H1 (cell line): ENCODE data around the gene TMC3. TPM values are rescaled to one million over a fixed set of nuclear protein-coding genes. Genes with fewer than 3 reads are reported as not detected.

Experiments used
- CHD7 ChIP-seq: fragments of 300-600 bp; sonication (generic); IDR thresholded peaks from 2 replicates; pipeline ENCODE4 v1.7.1; 2012; ENCODE audit warnings: low read length, moderate library complexity, mild to moderate bottlenecking, inconsistent platforms; ENCODE audit not compliant: insufficient replicate concordance
- NANOG ChIP-seq: IDR thresholded peaks from 2 replicates; pipeline ENCODE4 v1.6.1; 2011; ENCODE audit warnings: low read length, low read depth, mild to moderate bottlenecking, inconsistent platforms; ENCODE audit not compliant: insufficient read depth, poor library complexity, severe bottlenecking
- SP4 ChIP-seq: IDR thresholded peaks from 2 replicates; pipeline ENCODE4 v1.6.1; 2012; ENCODE audit warnings: low read length, inconsistent platforms
- TAF7 ChIP-seq: optimal IDR thresholded peaks from 2 replicates; pipeline ENCODE3; 2011; ENCODE audit warnings: low read depth, mild to moderate bottlenecking, inconsistent platforms, low read length, moderate library complexity, borderline replicate concordance
- polyA plus RNA-seq, 7 experiments: library from polyadenylated mRNA; depleted of rRNA in 3 of 7; stranded (reverse) in 5 of 7; unstranded in 2 of 7; fragments of >200 nt in 5 of 7; fragments of 200-250 nt in 2 of 7; gene quantifications; 1 replicate in 5 of 7; 2 replicates in 1 of 7; 4 replicates in 1 of 7; pipeline versions ENCODE4 v1.2.1 to v1.2.3, GENCODE V29; 2011 to 2013; ENCODE audit warnings: missing spikeins in 2 of 7, mixed read lengths in 2 of 7
- total RNA-seq: library from RNA; stranded (reverse); fragmentation: NEBNext Ultra II Directional; extraction: Animal tissue kit (Norgen Biotek cat#: 25700); gene quantifications from 2 replicates; pipeline ENCODE4 v1.2.1, GENCODE V29; 2021

Gene TMC3
- total and polyA plus RNA-seq, 2 of the 8 experiments (the other 6 are each of a cell fraction or from before 2014, with no cell fraction given) = not detected

- no peak for TF ChIP-seq CHD7
- TF ChIP-seq TAF7 = no peak
- TF ChIP-seq SP4 = no peak
- TF ChIP-seq NANOG = no peak
Measured at GRCh38 chr15:81380203-81380602, 6.2 kb upstream of the TMC3 start (continued).
